CD4-positive, alpha-beta T cell (primary cell): Measurements from ENCODE around the gene AP2B1. TPM values are rescaled to one million over a fixed set of nuclear protein-coding genes. Genes with fewer than 3 reads are reported as not detected.
"Not testable (repeated sequence)": the region's sequence is repeated elsewhere in the genome, so short reads cannot be mapped to it uniquely, and the experiment has no call there.

Experiments
- ATAC-seq: fragments of 200-7000 bp; cut with Tn5 transposase; one replicate; pipeline ENCODE4 v1.10.0; 2022; ENCODE audit warnings: mild to moderate bottlenecking; ENCODE audit not compliant: poor library complexity
- CTCF ChIA-PET: fragments of 350-600 bp; sonication (Branson Sonifier 250); formaldehyde crosslinking; loops from one replicate; lab custom pipeline; 2021; ENCODE audit warnings: antibody characterized with exemption, inconsistent platforms; lab: Charles Lee
- POLR2A ChIA-PET: fragments of 350-600 bp; sonication (Branson Sonifier 250); formaldehyde crosslinking; loops from one replicate; lab custom pipeline; 2021; ENCODE audit warnings: antibody characterized with exemption, inconsistent platforms; lab: Charles Lee
- DNase-seq, 14 experiments: peaks; one replicate each; pipeline ENCODE4 v3.0.0-alpha.2; 2013 to 2020; ENCODE audit warnings: mixed read lengths in 2 of 14
- H3K27ac ChIP-seq, 2 donors: one replicate each; pipeline versions ENCODE4 v1.5.1 to v1.7.0; 2013; ENCODE audit warnings: low read length in 2 of 2, low read depth in 1 of 2, mild to moderate bottlenecking in 1 of 2
- H3K27me3 ChIP-seq, 2 experiments: 1 replicate in 1 of 2; 2 replicates in 1 of 2; pipeline versions ENCODE4 v1.6.1 to v1.7.0; 2013; ENCODE audit warnings: low read length in 2 of 2, control low read depth in 1 of 2, mild to moderate bottlenecking in 1 of 2, moderate library complexity in 1 of 2; ENCODE audit not compliant: insufficient read depth in 2 of 2, control insufficient read depth in 1 of 2
- H3K36me3 ChIP-seq: one replicate; pipeline ENCODE4 v1.6.1; 2013; ENCODE audit warnings: low read length, control low read depth; ENCODE audit not compliant: insufficient read depth
- H3K4me1 ChIP-seq: one replicate; pipeline ENCODE4 v1.6.1; 2013; ENCODE audit warnings: low read length, control low read depth; ENCODE audit not compliant: insufficient read depth
- H3K4me3 ChIP-seq: one replicate; pipeline ENCODE4 v1.5.1; 2013; ENCODE audit warnings: mild to moderate bottlenecking, low read length, moderate library complexity
- H3K9me3 ChIP-seq, 2 experiments: 1 replicate in 1 of 2; 2 replicates in 1 of 2; pipeline versions ENCODE4 v1.6.1 to v1.7.0; 2013; ENCODE audit warnings: low read length in 2 of 2, mild to moderate bottlenecking in 2 of 2, control low read depth in 1 of 2, moderate library complexity in 1 of 2; ENCODE audit not compliant: control insufficient read depth in 1 of 2, insufficient read depth in 1 of 2
- H3K27ac Mint-ChIP-seq: one replicate; pipeline ENCODE4 v1.8.0; 2020; ENCODE audit warnings: mixed read lengths
- H3K27me3 Mint-ChIP-seq: one replicate; pipeline ENCODE4 v1.8.0; 2021; ENCODE audit warnings: mixed read lengths
- H3K36me3 Mint-ChIP-seq: one replicate; pipeline ENCODE4 v1.8.0; 2021; ENCODE audit warnings: low read depth, mixed read lengths
- H3K4me1 Mint-ChIP-seq: one replicate; pipeline ENCODE4 v1.8.0; 2021; ENCODE audit warnings: low read depth, mixed read lengths
- H3K4me3 Mint-ChIP-seq: one replicate; pipeline ENCODE4 v1.8.0; 2020; ENCODE audit warnings: mild to moderate bottlenecking, mixed read lengths
- H3K9me3 Mint-ChIP-seq: one replicate; pipeline ENCODE4 v1.8.0; 2020; ENCODE audit warnings: mixed read lengths
- intact Hi-C, 2 experiments: fragments of 100-400 bp; cut with DNase I in 1 of 2; cut with micrococcal nuclease in 1 of 2; formaldehyde crosslinking; loops; one replicate each; pipeline versions ENCODE4 v1.15.1 to v1.9.0; 2023 to 2025; cut with DNase I, micrococcal nuclease
- total RNA-seq, 174 experiments: library from RNA in 2 of 174; stranded (reverse) in 2 of 174; gene quantifications; one replicate each; pipeline ENCODE4 v1.2.3 and lab custom pipeline; 2021 to 2026
- TF ChIP-seq, protein P1 (sequence below): fragments of 200-600 bp; IDR thresholded peaks from one replicate; pipeline ENCODE4 v1.8.0; 2022; ENCODE audit warnings: antibody characterized with exemption, mild to moderate bottlenecking

The AP2B1 gene
- total RNA-seq, 2 experiments from 2014 or later = 67.0 to 69.2 TPM

DNA sequence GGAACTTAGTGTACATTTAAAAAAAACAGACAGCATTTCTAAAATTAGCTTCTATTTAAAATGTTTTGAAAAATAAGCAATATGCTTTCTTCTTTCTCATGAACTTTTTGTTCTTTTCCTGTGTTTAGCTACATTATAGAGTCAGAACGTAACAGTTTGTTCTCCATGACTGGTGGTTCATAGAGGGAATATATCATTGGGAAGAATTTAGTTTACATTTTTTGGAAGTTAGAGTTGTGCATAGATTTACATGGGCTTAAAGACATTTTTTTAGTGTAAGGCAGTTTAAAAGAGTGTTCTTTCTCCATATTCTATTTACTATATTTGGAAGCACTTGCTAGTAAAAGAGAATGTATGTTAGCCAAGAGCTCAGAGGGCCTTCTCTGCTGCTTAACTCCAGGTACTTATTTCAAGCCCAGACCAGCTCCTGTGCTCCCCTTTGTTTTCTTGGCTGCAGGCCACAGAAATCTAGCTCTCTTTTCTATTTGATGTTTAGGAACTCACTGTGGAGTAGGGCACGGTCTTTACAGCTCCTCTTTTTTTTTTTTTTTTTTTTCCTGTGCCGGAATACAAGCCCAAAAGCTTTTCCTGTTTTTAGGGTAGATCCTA lies 20.2 kb downstream of the AP2B1 start:
- no peak overlapping the region for H3K27ac ChIP-seq
- CTCF ChIA-PET = interaction anchor here (0.7 to 0.9 kb wide), 5 partner anchors 8 to 1195 kb away, joined by 3 to 5 read pairs (median 3); no protein-coding TSS in a partner anchor
- Mint-ChIP-seq H3K27me3 (no peaks in the 10 kb centered on the region), H3K9me3 (no peaks in the 10 kb centered on the region), H3K4me1 (no peaks in the 10 kb centered on the region), H3K36me3 (peaks cover 79% of the 10 kb centered on the region), H3K27ac (no peak overlapping the region), H3K4me3 (no peak overlapping the region)
- DNase-seq = no peak
- no peak for ATAC-seq
- intact Hi-C loops = no loop called here
- no peaks in the 10 kb centered on the region for H3K27me3 ChIP-seq
- H3K36me3 ChIP-seq = peaks cover 84% of the 10 kb centered on the region
- TF ChIP-seq, protein P1, sequence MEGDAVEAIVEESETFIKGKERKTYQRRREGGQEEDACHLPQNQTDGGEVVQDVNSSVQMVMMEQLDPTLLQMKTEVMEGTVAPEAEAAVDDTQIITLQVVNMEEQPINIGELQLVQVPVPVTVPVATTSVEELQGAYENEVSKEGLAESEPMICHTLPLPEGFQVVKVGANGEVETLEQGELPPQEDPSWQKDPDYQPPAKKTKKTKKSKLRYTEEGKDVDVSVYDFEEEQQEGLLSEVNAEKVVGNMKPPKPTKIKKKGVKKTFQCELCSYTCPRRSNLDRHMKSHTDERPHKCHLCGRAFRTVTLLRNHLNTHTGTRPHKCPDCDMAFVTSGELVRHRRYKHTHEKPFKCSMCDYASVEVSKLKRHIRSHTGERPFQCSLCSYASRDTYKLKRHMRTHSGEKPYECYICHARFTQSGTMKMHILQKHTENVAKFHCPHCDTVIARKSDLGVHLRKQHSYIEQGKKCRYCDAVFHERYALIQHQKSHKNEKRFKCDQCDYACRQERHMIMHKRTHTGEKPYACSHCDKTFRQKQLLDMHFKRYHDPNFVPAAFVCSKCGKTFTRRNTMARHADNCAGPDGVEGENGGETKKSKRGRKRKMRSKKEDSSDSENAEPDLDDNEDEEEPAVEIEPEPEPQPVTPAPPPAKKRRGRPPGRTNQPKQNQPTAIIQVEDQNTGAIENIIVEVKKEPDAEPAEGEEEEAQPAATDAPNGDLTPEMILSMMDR = no peak
- no peak overlapping the region for H3K4me3 ChIP-seq
- no peaks in the 10 kb centered on the region for H3K4me1 ChIP-seq
- POLR2A ChIA-PET = no interaction called here
- H3K9me3 ChIP-seq = no peaks in the 10 kb centered on the region

DNA sequence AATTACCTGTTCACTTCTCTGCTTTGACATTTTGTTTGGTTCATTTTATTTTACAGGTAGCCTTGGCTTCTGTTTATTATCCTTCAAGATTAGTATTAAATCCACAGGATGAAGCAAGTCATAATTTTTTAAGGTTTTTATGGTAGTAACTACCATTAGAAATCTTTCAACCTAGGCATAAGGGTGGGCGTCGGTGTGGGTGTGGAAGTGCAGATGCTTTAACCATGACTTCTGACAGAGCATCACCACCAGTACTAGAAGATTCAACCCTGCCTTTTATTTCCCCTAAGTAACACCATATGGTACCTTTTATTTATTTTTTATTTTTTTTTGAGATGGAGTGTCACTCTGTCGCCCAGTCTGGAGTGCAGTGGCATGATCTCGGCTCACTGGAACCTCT lies 22.7 kb downstream of the AP2B1 start:
- Histone ChIP-seq H3K4me1 (no peaks in the 10 kb centered on the region), H3K27ac (no peak overlapping the region), H3K9me3 (no peaks in the 10 kb centered on the region), H3K36me3 (peaks cover 73% of the 10 kb centered on the region), H3K4me3 (no peak overlapping the region), H3K27me3 (no peaks in the 10 kb centered on the region)
- ATAC-seq (no peak), DNase-seq (no peak)
- CTCF ChIA-PET = no interaction called here
- TF ChIP-seq, protein P1 = no peak
- intact Hi-C loops = loop anchor here (5.0 to 10.0 kb wide), 2 partner anchors 195 to 197 kb away; partner anchors contain the start of gene TAF15 (in 2 of the 2)
- H3K36me3 Mint-ChIP-seq = peaks cover 80% of the 10 kb centered on the region
- POLR2A ChIA-PET = no interaction called here
- no peak overlapping the region for H3K27ac Mint-ChIP-seq
- no peaks in the 10 kb centered on the region for H3K27me3 Mint-ChIP-seq
- no peak overlapping the region for H3K4me3 Mint-ChIP-seq
- H3K9me3 Mint-ChIP-seq = no peaks in the 10 kb centered on the region
- H3K4me1 Mint-ChIP-seq = peaks cover 7% of the 10 kb centered on the region

DNA sequence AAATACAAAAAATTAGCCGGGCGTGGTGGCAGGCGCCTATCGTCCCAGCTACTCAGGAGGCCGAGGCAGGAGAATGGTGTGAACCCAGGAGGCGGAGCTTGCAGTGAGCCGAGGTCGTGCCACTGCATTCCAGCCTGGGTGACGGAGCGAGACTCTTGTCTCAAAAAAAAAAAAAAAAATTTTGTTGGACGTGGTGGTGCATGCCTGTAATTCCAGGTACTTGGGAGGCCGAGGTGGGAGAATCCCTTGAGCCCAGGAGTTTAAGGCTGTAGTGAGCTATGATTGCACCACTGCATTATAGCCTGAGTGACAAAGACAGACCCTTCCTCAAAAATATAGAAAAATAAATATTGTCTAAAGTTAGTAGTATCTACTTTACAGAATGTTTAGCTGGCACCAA lies 23.6 kb downstream of the AP2B1 start:
- peaks cover 74% of the 10 kb centered on the region for H3K36me3 Mint-ChIP-seq
- POLR2A ChIA-PET, ATAC-seq: not testable (repeated sequence)

More for the DNA sequence above, 23.6 kb downstream of the AP2B1 start:
- H3K9me3 Mint-ChIP-seq, H3K27me3 Mint-ChIP-seq, DNase-seq, H3K9me3 ChIP-seq, H3K4me3 ChIP-seq, H3K4me3 Mint-ChIP-seq, CTCF ChIA-PET, H3K4me1 ChIP-seq, H3K27ac ChIP-seq, H3K27ac Mint-ChIP-seq, H3K4me1 Mint-ChIP-seq, H3K27me3 ChIP-seq: not testable (repeated sequence)
- H3K36me3 ChIP-seq = peaks cover 70% of the 10 kb centered on the region
- intact Hi-C loops = loop anchor here (5.0 to 10.0 kb wide), 2 partner anchors 194 to 197 kb away; partner anchors contain the start of gene TAF15 (in 2 of the 2)
